ENCODE data around the gene RSRC2.

GRCh38 chr12:122537021-122537420, 10.3 kb upstream of the RSRC2 start:
- TF ChIP-seq TAF1 (IDR thresholded peaks at IDR 0.05; ENCODE audit: borderline replicate concordance, insufficient read depth, low read length) (no peak), POLR2AphosphoS5 (IDR thresholded peaks at IDR 0.05; ENCODE audit: low read depth, low read length) (no peak), REST (IDR thresholded peaks at IDR 0.05; ENCODE audit: insufficient read depth in 1 of 2, low read depth in 2 of 2, low read length in 2 of 2) (no peak), SIN3A (IDR thresholded peaks at IDR 0.05; ENCODE audit: borderline replicate concordance, insufficient read depth, low read length) (no peak)

Data from PFSK-1 (cell line).